Mucosa of rectum (tissue), 2 donors: ENCODE results near the gene COLEC12.
"Not testable (repeated sequence)": the region's sequence is repeated elsewhere in the genome, so short reads cannot be mapped to it uniquely, and the experiment has no call there.

Experiments
- H3K27ac ChIP-seq, 2 donors: one replicate each; pipeline ENCODE4 v1.7.0; 2013; ENCODE audit warnings: inconsistent platforms in 2 of 2, low read depth in 2 of 2, low read length in 2 of 2
- H3K27me3 ChIP-seq, 2 donors: one replicate each; pipeline ENCODE4 v1.7.0; 2013; ENCODE audit warnings: low read length in 2 of 2; ENCODE audit not compliant: control insufficient read depth in 2 of 2, insufficient read depth in 2 of 2
- H3K36me3 ChIP-seq, 2 donors: one replicate each; pipeline ENCODE4 v1.7.0; 2013; ENCODE audit warnings: low read length in 2 of 2; ENCODE audit not compliant: control insufficient read depth in 2 of 2, insufficient read depth in 2 of 2
- H3K4me1 ChIP-seq, 2 donors: one replicate each; pipeline ENCODE4 v1.7.0; 2013; ENCODE audit warnings: low read length in 2 of 2, mild to moderate bottlenecking in 1 of 2; ENCODE audit not compliant: control insufficient read depth in 2 of 2, insufficient read depth in 2 of 2
- H3K4me3 ChIP-seq, 2 donors: one replicate each; pipeline ENCODE4 v1.7.0; 2013; ENCODE audit warnings: low read length in 2 of 2
- H3K9ac ChIP-seq, 2 donors: one replicate each; pipeline ENCODE4 v1.7.0; 2013; ENCODE audit warnings: low read length in 2 of 2, low read depth in 1 of 2, mild to moderate bottlenecking in 1 of 2
- H3K9me3 ChIP-seq, 2 donors: one replicate each; pipeline ENCODE4 v1.7.0; 2013; ENCODE audit warnings: low read length in 2 of 2; ENCODE audit not compliant: control insufficient read depth in 2 of 2
- donor health status: healthy.
- donor health status: Normal muscosa, but diverticular disease.

Gene COLEC12

GRCh38 chr18:415617-416612, 84.6 kb downstream of the COLEC12 start:
- Histone ChIP-seq H3K4me1 (no peaks in the 10 kb centered on the region), H3K9me3 (no peaks in the 10 kb centered on the region), H3K27ac (no peak overlapping the region), H3K36me3 (no peaks in the 10 kb centered on the region), H3K27me3 (no peaks in the 10 kb centered on the region), H3K9ac (no peak overlapping the region), H3K4me3 (no peak overlapping the region)

GRCh38 chr18:415047-415446, 85.5 kb downstream of the COLEC12 start:
- H3K9me3 ChIP-seq: no peaks in the 10 kb centered on the region
- H3K4me1 ChIP-seq: no peaks in the 10 kb centered on the region
- H3K36me3 ChIP-seq: no peaks in the 10 kb centered on the region
- H3K4me3 ChIP-seq: no peak overlapping the region
- no peaks in the 10 kb centered on the region for H3K27me3 ChIP-seq
- H3K27ac ChIP-seq: no peak overlapping the region
- no peak overlapping the region for H3K9ac ChIP-seq

- no peak overlapping the region for H3K9ac ChIP-seq
- H3K4me3 ChIP-seq: no peak overlapping the region
- H3K36me3 ChIP-seq: no peaks in the 10 kb centered on the region
- H3K9me3 ChIP-seq: no peaks in the 10 kb centered on the region
- H3K4me1 ChIP-seq: no peaks in the 10 kb centered on the region
- H3K27ac ChIP-seq: no peak overlapping the region
- H3K27me3 ChIP-seq: no peaks in the 10 kb centered on the region
Observed at GRCh38 chr18:413233-413632, 87.3 kb downstream of the COLEC12 start.

GRCh38 chr18:410047-410455, 90.5 kb downstream of the COLEC12 start:
- no peaks in the 10 kb centered on the region for H3K9me3 ChIP-seq
- no peak overlapping the region for H3K27ac ChIP-seq
- H3K36me3 ChIP-seq: no peaks in the 10 kb centered on the region
- no peak overlapping the region for H3K4me3 ChIP-seq
- no peaks in the 10 kb centered on the region for H3K4me1 ChIP-seq
- no peaks in the 10 kb centered on the region for H3K27me3 ChIP-seq
- no peak overlapping the region for H3K9ac ChIP-seq

GRCh38 chr18:408367-408766, 92.1 kb downstream of the COLEC12 start:
- Histone ChIP-seq H3K4me3 (no peak overlapping the region), H3K36me3 (no peaks in the 10 kb centered on the region), H3K9ac (no peak overlapping the region), H3K27ac (no peak overlapping the region), H3K9me3 (no peaks in the 10 kb centered on the region), H3K4me1 (no peaks in the 10 kb centered on the region), H3K27me3 (no peaks in the 10 kb centered on the region)

GRCh38 chr18:407626-408224, 92.8 kb downstream of the COLEC12 start:
- no peaks in the 10 kb centered on the region for H3K4me1 ChIP-seq
- H3K27me3 ChIP-seq: no peaks in the 10 kb centered on the region
- no peaks in the 10 kb centered on the region for H3K9me3 ChIP-seq
- no peaks in the 10 kb centered on the region for H3K36me3 ChIP-seq
- H3K9ac ChIP-seq: no peak overlapping the region
- H3K27ac ChIP-seq: no peak overlapping the region
- H3K4me3 ChIP-seq: no peak overlapping the region

- Histone ChIP-seq H3K27ac (no peak overlapping the region), H3K9me3 (no peaks in the 10 kb centered on the region), H3K9ac (no peak overlapping the region), H3K27me3 (no peaks in the 10 kb centered on the region), H3K4me3 (no peak overlapping the region), H3K36me3 (no peaks in the 10 kb centered on the region), H3K4me1 (no peaks in the 10 kb centered on the region)
Observed at GRCh38 chr18:407191-407590, 93.3 kb downstream of the COLEC12 start.

GRCh38 chr18:406677-407076, 93.8 kb downstream of the COLEC12 start:
- Histone ChIP-seq H3K9ac (no peak overlapping the region), H3K27ac (no peak overlapping the region), H3K27me3 (no peaks in the 10 kb centered on the region)

GRCh38 chr18:405006-405405, 95.5 kb downstream of the COLEC12 start:
- H3K4me3 ChIP-seq: not testable (repeated sequence)

More at GRCh38 chr18:406677-407076, 93.8 kb downstream of the COLEC12 start:
- Histone ChIP-seq H3K4me1 (no peaks in the 10 kb centered on the region), H3K9me3 (no peaks in the 10 kb centered on the region), H3K4me3 (no peak overlapping the region), H3K36me3 (no peaks in the 10 kb centered on the region)

GRCh38 chr18:404061-404636, 96.4 kb downstream of the COLEC12 start:
- no peak overlapping the region for H3K27ac ChIP-seq
- H3K9ac ChIP-seq: no peak overlapping the region
- no peaks in the 10 kb centered on the region for H3K4me1 ChIP-seq
- no peaks in the 10 kb centered on the region for H3K27me3 ChIP-seq
- no peaks in the 10 kb centered on the region for H3K36me3 ChIP-seq
- no peaks in the 10 kb centered on the region for H3K9me3 ChIP-seq
- no peak overlapping the region for H3K4me3 ChIP-seq

More at GRCh38 chr18:405006-405405, 95.5 kb downstream of the COLEC12 start:
- not testable (repeated sequence) for H3K4me1 ChIP-seq, H3K27me3 ChIP-seq, H3K27ac ChIP-seq, H3K36me3 ChIP-seq, H3K9ac ChIP-seq, H3K9me3 ChIP-seq
